Liver (tissue), 9 donors: ENCODE measurements around the gene E2F4. TPM values are rescaled to one million over a fixed set of nuclear protein-coding genes. Genes with fewer than 3 reads are reported as not detected.

ENCODE experiments used
- DNase-seq: peaks from one replicate; pipeline ENCODE4 v3.0.0-alpha.2; 2017; ENCODE audit warnings: low spot score
- H3K27ac ChIP-seq, 2 donors: one replicate each; pipeline ENCODE4 v1.7.0; 2013; ENCODE audit warnings: inconsistent platforms in 2 of 2, low read length in 2 of 2, control low read depth in 1 of 2, low read depth in 1 of 2, mild to moderate bottlenecking in 1 of 2
- H3K27me3 ChIP-seq, 4 donors: one replicate each; pipeline versions ENCODE4 v1.6.1 to v1.7.0; 2013; ENCODE audit warnings: low read length in 3 of 4, inconsistent platforms in 1 of 4, mild to moderate bottlenecking in 1 of 4, moderate library complexity in 1 of 4; ENCODE audit not compliant: control insufficient read depth in 4 of 4, insufficient read depth in 4 of 4
- H3K36me3 ChIP-seq, 4 donors: one replicate each; pipeline versions ENCODE4 v1.6.1 to v1.7.0; 2013; ENCODE audit warnings: low read length in 3 of 4, mild to moderate bottlenecking in 3 of 4, low read depth in 1 of 4, moderate library complexity in 1 of 4; ENCODE audit not compliant: control insufficient read depth in 4 of 4, insufficient read depth in 3 of 4
- H3K4me1 ChIP-seq, 4 donors: one replicate each; pipeline versions ENCODE4 v1.6.1 to v1.7.0; 2013; ENCODE audit warnings: low read length in 3 of 4, mild to moderate bottlenecking in 3 of 4, moderate library complexity in 1 of 4; ENCODE audit not compliant: control insufficient read depth in 4 of 4, insufficient read depth in 4 of 4
- H3K4me3 ChIP-seq, 3 donors: one replicate each; pipeline versions ENCODE4 v1.6.1 to v1.7.0; 2013; ENCODE audit warnings: low read length in 3 of 3, control low read depth in 1 of 3, low read depth in 1 of 3, mild to moderate bottlenecking in 1 of 3
- H3K9ac ChIP-seq, 2 donors: one replicate each; pipeline ENCODE4 v1.7.0; 2013; ENCODE audit warnings: low read length in 2 of 2, mild to moderate bottlenecking in 2 of 2, moderate library complexity in 2 of 2, control low read depth in 1 of 2, low read depth in 1 of 2
- H3K9me3 ChIP-seq, 4 donors: one replicate each; pipeline versions ENCODE4 v1.6.1 to v1.7.0; 2013; ENCODE audit warnings: low read length in 3 of 4; ENCODE audit not compliant: control insufficient read depth in 4 of 4
- EGR1 ChIP-seq, 2 donors: IDR thresholded peaks; 2 replicates each; pipeline ENCODE4 v1.6.1; 2016 to 2018; ENCODE audit warnings: antibody characterized with exemption in 2 of 2, low read depth in 2 of 2
- FOXA1 ChIP-seq: IDR thresholded peaks from 2 replicates; pipeline ENCODE4 v1.6.1; 2016; ENCODE audit warnings: antibody characterized with exemption
- GABPA ChIP-seq, 2 donors: IDR thresholded peaks in 1 of 2; conservative IDR thresholded peaks in 1 of 2; 2 replicates each; pipeline ENCODE4 v1.6.1; 2016; ENCODE audit warnings: antibody characterized with exemption in 2 of 2, mild to moderate bottlenecking in 1 of 2, moderate library complexity in 1 of 2
- HNF4G ChIP-seq: IDR thresholded peaks from 2 replicates; pipeline ENCODE4 v1.6.1; 2016; ENCODE audit warnings: antibody characterized with exemption
- JUND ChIP-seq, 2 donors: IDR thresholded peaks; 2 replicates each; pipeline ENCODE4 v1.6.1; 2016; ENCODE audit warnings: antibody characterized with exemption in 2 of 2
- MAX ChIP-seq: IDR thresholded peaks from 2 replicates; pipeline ENCODE4 v1.6.1; 2016; ENCODE audit warnings: antibody characterized with exemption
- NR2F2 ChIP-seq: IDR thresholded peaks from 2 replicates; pipeline ENCODE4 v1.6.1; 2016; ENCODE audit warnings: antibody characterized with exemption
- RAD21 ChIP-seq, 2 donors: IDR thresholded peaks; 2 replicates each; pipeline ENCODE4 v1.6.1; 2016; ENCODE audit warnings: antibody characterized with exemption in 2 of 2, mild to moderate bottlenecking in 2 of 2
- REST ChIP-seq: IDR thresholded peaks from 2 replicates; pipeline ENCODE4 v1.6.1; 2016; ENCODE audit warnings: antibody characterized with exemption, mild to moderate bottlenecking
- RXRA ChIP-seq, 2 donors: IDR thresholded peaks; 2 replicates each; pipeline ENCODE4 v1.6.1; 2017 to 2018; ENCODE audit warnings: antibody characterized with exemption in 2 of 2, mild to moderate bottlenecking in 1 of 2
- SP1 ChIP-seq: IDR thresholded peaks from 2 replicates; pipeline ENCODE4 v1.6.1; 2018; ENCODE audit warnings: antibody characterized with exemption, mild to moderate bottlenecking
- TAF1 ChIP-seq: conservative IDR thresholded peaks from 2 replicates; pipeline ENCODE4 v1.6.1; 2016; ENCODE audit warnings: antibody characterized with exemption, mild to moderate bottlenecking
- YY1 ChIP-seq: IDR thresholded peaks from 2 replicates; pipeline ENCODE4 v1.6.1; 2016; ENCODE audit warnings: antibody characterized with exemption, mild to moderate bottlenecking
- ZBTB33 ChIP-seq: IDR thresholded peaks from 2 replicates; pipeline ENCODE4 v1.6.1; 2016; ENCODE audit warnings: antibody characterized with exemption
- WGBS: extraction: QIAGEN DNeasy Blood & Tissue Kit; methylation state at CpG from one replicate; pipeline ENCODE4 v1.1.7; 2013; 5-methylcytosine and 5-hydroxymethylcytosine counted together
- polyA plus RNA-seq, 2 donors: library from polyadenylated mRNA; stranded (reverse) in 1 of 2; unstranded in 1 of 2; fragments of 200-250 nt in 1 of 2; fragments of >200 nt in 1 of 2; fragmentation: Nextera tagmentation in 1 of 2; extraction: Ambion mirVana in 1 of 2; gene quantifications; one replicate each; pipeline versions ENCODE4 v1.2.1 to v1.2.3, GENCODE V29; 2013 to 2015
- total RNA-seq, 2 donors: library from RNA; depleted of rRNA; stranded (reverse); fragments of >200 nt; gene quantifications; one replicate each; pipeline ENCODE4 v1.2.3, GENCODE V29; 2014
- TF ChIP-seq, protein P1 (sequence below): fragments of 150-350 bp; IDR thresholded peaks from 2 replicates; pipeline ENCODE4 v1.5.1; 2017; ENCODE audit warnings: improper control_type of control experiment, low read depth, low read length; ENCODE audit not compliant: missing input control
- TF ChIP-seq, protein P2 (sequence below): IDR thresholded peaks from 2 replicates; pipeline ENCODE4 v1.6.1; 2016; ENCODE audit warnings: antibody characterized with exemption
- donor health status: healthy.
- donor health status: healthy.
- donor health status: healthy.
- donor health status: healthy.
- donor health status: healthy.

The E2F4 gene
- total and polyA plus RNA-seq, 4 donors = 18.1 to 107 (median 30.0) TPM

DNA sequence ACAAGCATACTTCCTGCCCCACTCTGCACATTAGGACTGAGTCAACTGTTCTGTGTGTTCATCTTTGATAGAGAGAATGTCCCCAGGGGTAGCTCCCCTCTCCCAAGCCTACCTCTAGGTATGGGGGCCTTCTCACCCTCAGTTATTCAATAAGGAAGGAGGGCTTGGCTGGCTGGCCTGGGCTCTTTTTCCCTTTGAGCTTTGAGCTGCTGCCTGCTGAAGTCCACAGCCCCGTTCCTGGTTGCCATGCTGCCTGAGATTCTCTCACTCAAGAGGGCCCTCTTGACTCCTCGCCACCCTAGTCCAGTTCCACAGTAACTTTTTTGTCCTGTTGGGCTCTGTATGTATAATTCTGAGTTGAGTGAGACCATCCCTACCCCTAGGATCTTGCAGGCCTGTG lies 46.2 kb upstream of the E2F4 start:
- no peak overlapping the region for H3K27ac ChIP-seq
- no peak for DNase-seq
- no peak overlapping the region for H3K4me3 ChIP-seq
- H3K9me3 ChIP-seq = no peaks in the 10 kb centered on the region
- peaks cover 35 to 77% (median 69%) of the 10 kb centered on the region in 4 donors for H3K36me3 ChIP-seq
- no peaks in the 10 kb centered on the region for H3K27me3 ChIP-seq
- WGBS = 93% methylated on average over 2 of the region's 2 CpGs
- peaks cover 0 to 9% (median 4%) of the 10 kb centered on the region in 4 donors for H3K4me1 ChIP-seq
- no peak overlapping the region for H3K9ac ChIP-seq
- TF ChIP-seq FOXA1 (no peak), REST (no peak), JUND (IDR thresholded peaks at IDR 0.05) (no peak), TAF1 (no peak), SP1 (no peak), YY1 (no peak)
- TF ChIP-seq, protein P1, sequence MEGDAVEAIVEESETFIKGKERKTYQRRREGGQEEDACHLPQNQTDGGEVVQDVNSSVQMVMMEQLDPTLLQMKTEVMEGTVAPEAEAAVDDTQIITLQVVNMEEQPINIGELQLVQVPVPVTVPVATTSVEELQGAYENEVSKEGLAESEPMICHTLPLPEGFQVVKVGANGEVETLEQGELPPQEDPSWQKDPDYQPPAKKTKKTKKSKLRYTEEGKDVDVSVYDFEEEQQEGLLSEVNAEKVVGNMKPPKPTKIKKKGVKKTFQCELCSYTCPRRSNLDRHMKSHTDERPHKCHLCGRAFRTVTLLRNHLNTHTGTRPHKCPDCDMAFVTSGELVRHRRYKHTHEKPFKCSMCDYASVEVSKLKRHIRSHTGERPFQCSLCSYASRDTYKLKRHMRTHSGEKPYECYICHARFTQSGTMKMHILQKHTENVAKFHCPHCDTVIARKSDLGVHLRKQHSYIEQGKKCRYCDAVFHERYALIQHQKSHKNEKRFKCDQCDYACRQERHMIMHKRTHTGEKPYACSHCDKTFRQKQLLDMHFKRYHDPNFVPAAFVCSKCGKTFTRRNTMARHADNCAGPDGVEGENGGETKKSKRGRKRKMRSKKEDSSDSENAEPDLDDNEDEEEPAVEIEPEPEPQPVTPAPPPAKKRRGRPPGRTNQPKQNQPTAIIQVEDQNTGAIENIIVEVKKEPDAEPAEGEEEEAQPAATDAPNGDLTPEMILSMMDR = no peak
- TF ChIP-seq, protein P2, sequence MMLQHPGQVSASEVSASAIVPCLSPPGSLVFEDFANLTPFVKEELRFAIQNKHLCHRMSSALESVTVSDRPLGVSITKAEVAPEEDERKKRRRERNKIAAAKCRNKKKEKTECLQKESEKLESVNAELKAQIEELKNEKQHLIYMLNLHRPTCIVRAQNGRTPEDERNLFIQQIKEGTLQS = no peak

DNA sequence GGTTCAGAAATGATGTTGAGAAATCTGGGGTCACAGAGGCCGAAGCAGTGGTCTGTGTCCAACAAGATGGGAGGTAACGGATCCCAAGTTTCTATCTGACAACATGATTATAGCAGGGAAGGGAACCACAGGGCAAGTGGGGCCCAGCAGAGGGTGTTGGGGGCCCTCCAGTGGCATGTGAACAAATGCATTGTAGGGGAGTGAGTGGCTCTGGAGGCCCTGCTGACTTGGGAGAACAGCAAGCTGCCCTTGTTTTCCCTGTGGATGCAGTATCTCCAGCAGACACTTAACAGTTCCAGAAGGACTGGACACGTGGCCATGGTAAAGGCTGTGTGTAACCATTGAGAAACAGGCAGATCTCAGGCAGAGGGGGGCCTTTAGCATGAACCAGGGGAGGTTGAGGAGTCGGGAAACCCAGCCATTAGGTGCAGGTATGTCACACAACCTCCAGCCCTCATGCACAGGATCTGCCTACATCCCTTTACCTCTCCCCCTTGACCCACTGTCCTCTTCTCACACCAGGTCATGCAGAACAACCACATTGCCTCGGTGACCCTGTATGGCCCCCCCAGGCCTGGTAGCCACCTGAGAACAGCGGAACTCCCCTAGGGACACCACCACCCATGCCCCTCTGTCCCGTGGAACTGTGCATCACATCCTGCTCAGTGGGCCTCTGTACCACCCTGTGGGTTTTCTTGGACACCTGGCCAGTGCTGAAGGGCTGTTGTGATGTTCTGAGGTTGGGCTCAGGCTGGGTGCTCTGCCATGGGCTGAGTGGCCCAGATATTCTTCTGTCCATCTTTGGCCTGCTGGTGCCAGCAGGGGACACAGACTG lies 45.2 kb upstream of the E2F4 start:
- Histone ChIP-seq H3K9ac (no peak overlapping the region), H3K9me3 (no peaks in the 10 kb centered on the region), H3K4me3 (no peak overlapping the region), H3K4me1 (peaks cover 3 to 13% (median 8%) of the 10 kb centered on the region in 4 donors), H3K27me3 (no peaks in the 10 kb centered on the region), H3K27ac (no peak overlapping the region), H3K36me3 (peaks cover 29 to 67% (median 60%) of the 10 kb centered on the region in 4 donors)
- WGBS = 87% methylated on average over 7 of the region's 7 CpGs
- no peak for DNase-seq
- TF ChIP-seq RAD21 (IDR thresholded peaks at IDR 0.05) (no peak), SP1 (no peak), FOXA1 (no peak), YY1 (no peak), REST (no peak), HNF4G (no peak), GABPA (IDR thresholded peaks at IDR 0.05 in 1 of 2, conservative IDR thresholded peaks at IDR 0.05 in 1 of 2) (no peak), MAX (no peak), EGR1 (IDR thresholded peaks at IDR 0.05; ENCODE audit: low read depth in 2 of 2) (no peak), NR2F2 (no peak), TAF1 (no peak), RXRA (IDR thresholded peaks at IDR 0.05) (no peak), ZBTB33 (no peak)
- TF ChIP-seq, protein P1 = no peak
